Lung microvascular endothelial cell (primary cell): ENCODE results near the gene RPS15A. TPM values are rescaled to one million over a fixed set of nuclear protein-coding genes. Genes with fewer than 3 reads are reported as not detected.
"Not testable (repeated sequence)": the region's sequence is repeated elsewhere in the genome, so short reads cannot be mapped to it uniquely, and the experiment has no call there.

Experiments
- DNase-seq, 2 donors: peaks; one replicate each; pipeline versions ENCODE4 v3.0.0 to v3.0.0-alpha.2; 2010; ENCODE audit warnings: low read depth in 2 of 2
- total RNA-seq: library from RNA; depleted of rRNA; stranded (reverse); fragments of >200 nt; gene quantifications from 2 replicates; pipeline ENCODE4 v1.2.1, GENCODE V29; 2014

Gene RPS15A
- total RNA-seq, 1 donor from 2014 or later: 2,163 TPM

DNA sequence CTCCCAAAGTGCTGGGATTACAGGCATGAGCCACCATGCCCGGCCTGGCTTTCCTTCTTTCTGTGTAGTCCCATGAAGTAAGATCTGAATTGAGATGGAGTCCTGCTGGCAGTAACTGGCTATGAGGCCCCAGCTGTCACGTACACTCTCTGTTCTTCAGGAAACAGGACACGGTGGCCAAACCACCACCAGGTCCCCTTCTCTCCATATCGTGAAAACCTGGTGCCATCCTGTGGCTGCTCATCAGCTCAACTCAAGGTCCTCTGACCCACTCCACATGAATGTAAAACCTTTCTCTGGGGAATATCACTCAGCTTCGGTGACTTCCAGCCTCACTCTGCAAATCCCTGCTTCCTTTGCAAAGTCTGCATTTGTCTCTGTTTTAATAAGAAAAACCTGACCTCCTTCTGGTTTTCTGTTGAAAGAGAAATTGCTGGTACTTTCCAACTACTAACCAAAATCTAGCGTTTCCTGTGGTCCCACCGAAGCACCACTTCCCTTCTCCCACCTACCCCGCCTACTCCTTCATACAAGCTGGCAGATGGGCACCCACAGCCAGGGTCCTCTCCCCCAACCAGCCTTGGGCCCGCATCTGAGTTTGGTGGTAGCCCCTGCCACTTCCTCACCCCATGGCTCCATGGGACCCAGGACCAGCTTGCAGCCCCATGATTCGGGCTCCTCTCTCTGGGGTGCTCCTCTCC is 32.0 kb downstream of the RPS15A start:
- not testable (repeated sequence) for DNase-seq

DNA sequence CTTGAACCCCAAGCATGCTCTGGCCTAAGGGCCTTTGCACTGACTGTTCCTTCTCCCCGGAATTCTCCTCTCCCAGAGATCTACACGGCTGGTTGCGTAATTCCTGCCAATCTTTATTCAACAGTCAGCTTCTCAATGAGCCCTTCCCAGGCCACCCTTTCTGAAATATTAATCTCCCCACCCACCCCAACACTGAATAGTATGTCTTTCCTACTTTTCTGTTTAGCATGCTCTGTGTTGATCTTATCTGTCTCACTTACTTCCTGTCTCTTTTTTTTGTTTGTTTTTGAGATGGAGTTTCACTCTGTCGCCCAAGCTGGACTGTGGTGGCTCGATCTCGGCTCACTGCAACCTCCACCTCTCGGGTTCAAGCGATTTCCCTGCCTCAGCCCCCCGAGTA is 33.5 kb downstream of the RPS15A start:
- not testable (repeated sequence) for DNase-seq

DNA sequence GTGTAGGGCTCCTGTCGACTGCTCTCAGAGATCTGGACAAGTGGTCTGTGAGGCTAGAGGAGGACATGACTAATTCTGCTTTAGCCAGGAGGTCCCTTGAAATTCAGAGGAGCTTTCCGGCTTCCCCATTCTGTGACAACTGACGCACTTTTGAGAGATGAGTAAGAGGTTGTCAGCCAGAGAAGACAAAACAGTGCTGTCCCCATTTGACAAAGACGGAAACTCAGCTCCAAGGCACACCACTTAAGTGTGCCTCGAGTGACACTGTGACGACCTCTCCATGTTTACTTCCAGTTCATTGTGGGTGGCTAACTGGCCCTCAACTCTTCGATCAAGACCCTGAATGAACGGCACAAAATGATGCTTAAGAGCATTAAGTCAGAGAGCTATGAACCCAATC is 47.3 kb downstream of the RPS15A start:
- not testable (repeated sequence) for DNase-seq

DNA sequence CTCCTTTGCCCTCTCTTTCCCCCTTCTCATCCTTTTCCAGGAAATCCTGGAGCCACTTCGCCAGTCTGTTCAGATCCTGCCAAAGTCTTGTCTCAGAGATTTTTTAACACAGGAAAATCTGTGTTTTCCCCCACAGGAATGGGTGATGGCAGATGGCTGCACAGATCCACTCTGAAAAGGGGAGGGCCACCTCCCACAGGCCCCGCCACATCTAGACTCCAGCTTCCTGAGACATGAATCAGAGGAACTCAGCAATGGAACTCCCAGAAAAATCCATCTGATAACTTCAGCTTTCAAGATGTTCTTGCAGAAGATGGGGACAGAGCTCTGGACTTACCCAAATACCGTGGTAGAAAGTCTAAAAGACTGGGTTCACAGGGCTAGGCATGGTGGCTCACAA is 50.1 kb downstream of the RPS15A start:
- not testable (repeated sequence) for DNase-seq

DNA sequence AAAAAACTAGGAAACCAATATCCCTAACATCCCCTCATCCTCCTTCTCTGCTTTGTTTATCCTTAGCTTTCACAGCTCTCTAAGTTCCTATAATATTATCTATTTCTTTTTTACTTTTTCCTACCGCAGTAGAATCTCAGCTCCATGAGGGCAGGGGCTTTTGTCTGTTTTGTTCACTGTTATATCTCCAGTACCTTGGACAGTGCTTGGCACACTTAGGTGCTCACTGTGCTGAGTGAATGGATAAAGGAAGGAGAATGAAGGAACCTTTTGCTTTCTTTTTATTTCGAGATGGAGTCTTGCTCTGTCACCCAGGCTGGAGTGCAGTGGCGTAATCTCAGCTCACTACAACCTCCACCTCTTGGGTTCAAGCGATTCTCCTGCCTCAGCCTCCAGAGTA is 51.4 kb downstream of the RPS15A start:
- not testable (repeated sequence) for DNase-seq

DNA sequence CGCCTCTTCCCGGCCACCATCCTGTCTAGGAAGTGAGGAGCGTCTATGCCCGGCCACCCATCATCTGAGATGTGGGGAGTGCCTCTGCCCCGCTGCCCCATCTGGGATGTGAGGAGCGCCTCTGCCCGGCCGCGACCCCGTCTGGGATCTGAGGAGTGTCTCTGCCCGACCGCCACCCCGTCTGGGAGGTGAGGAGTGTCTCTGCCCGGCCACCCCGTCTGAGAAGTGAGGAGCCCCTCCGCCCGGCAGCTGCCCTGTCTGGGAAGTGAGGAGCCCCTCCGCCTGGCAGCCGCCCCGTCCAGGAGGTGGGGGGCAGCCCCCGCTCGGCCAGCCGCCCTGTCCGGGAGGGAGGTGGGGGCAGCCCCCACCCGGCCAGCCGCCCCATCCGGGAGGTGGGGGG is 55.9 kb downstream of the RPS15A start:
- not testable (repeated sequence) for DNase-seq

Other genes starting within 250 kb of the RPS15A start
- 105 and 145 TPM in 2 replicates for gene NOMO2, start 228.2 kb downstream of the RPS15A start, total RNA-seq
- 366 and 872 TPM in 2 replicates for gene ARL6IP1, start 11.2 kb upstream of the RPS15A start, total RNA-seq
- 34.0 and 40.7 TPM in 2 replicates for gene SMG1, start 136.1 kb upstream of the RPS15A start, total RNA-seq
- 2.8 and 3.6 TPM in 2 replicates for gene TMC7, start 193.6 kb upstream of the RPS15A start, total RNA-seq